ENCODE measurements around the gene FUT2. TPM values are rescaled to one million over a fixed set of nuclear protein-coding genes. Genes with fewer than 3 reads are reported as not detected.

Gene FUT2
- polyA plus RNA-seq, 1 donor (not counting 4 experiments of a cell fraction or from before 2014, with no cell fraction given) = 2.3 TPM

GRCh38 chr19:48752496-48753365 is 57.0 kb downstream of the FUT2 start, which contains the start of gene FUT1:
TSS of gene FUT1 (minus strand) at chr19:48752641. CDS start at chr19:48751281, 1,360 bp downstream.
- H3K36me3 ChIP-seq (ENCODE audit: control insufficient read depth in 2 of 2, extremely low read depth in 1 of 2, insufficient read depth in 2 of 2, low read length in 2 of 2) = peaks cover 13 to 16% of the 10 kb centered on the region in 2 experiments
- H4K20me1 ChIP-seq (ENCODE audit: control insufficient read depth, extremely low read depth, insufficient read depth, low read length) = no peaks in the 10 kb centered on the region
- dilution Hi-C loops (cut with MboI; ENCODE audit: extremely low pct_ligation_motif_present, low sequenced_read_pairs) = no loop called here
- DNase-seq (ENCODE audit: low read depth, low spot score) (peak; percentile 48), FAIRE-seq (peak; percentile 76)
- TF ChIP-seq EZH2 (IDR thresholded peaks at IDR 0.05; ENCODE audit: low read length) = no peak
- TF ChIP-seq CTCF (optimal IDR thresholded peaks at IDR 0.05 in 1 of 3, IDR thresholded peaks at IDR 0.05 in 1 of 3, conservative IDR thresholded peaks at IDR 0.05 in 1 of 3; ENCODE audit: extremely low read depth in 1 of 3, insufficient read depth in 2 of 3, low read length in 3 of 3) = peak in 2 of 3 experiments; percentile 18 to 25
- H3K79me2 ChIP-seq (ENCODE audit: control insufficient read depth, insufficient read depth, low read length) = peaks cover 21% of the 10 kb centered on the region
- H3K9ac ChIP-seq (ENCODE audit: control insufficient read depth, extremely low read depth, insufficient read depth, low read length) = peak within 1 kb of the TSS; percentile 78
- H3K4me2 ChIP-seq (ENCODE audit: control insufficient read depth, extremely low read depth, insufficient read depth, low read depth, low read length) = peak within 1 kb of the TSS; percentile 57
- H3K27ac ChIP-seq (ENCODE audit: control insufficient read depth, insufficient read depth, low read length) = peak within 1 kb of the TSS; percentile 59
- peaks cover 9% of the 10 kb centered on the region for H3K4me1 ChIP-seq (ENCODE audit: control insufficient read depth, extremely low read depth, insufficient read depth, low read length)
- H2AFZ ChIP-seq (ENCODE audit: control insufficient read depth, low read length) = peak within 1 kb of the TSS; percentile 80
- peak within 1 kb of the TSS; percentile 59 to 72 (median 69) for H3K4me3 ChIP-seq (ENCODE audit: control insufficient read depth in 2 of 3, extremely low read depth in 1 of 3, insufficient read depth in 2 of 3, low read depth in 1 of 3, low read length in 3 of 3)
- H3K9me1 ChIP-seq (ENCODE audit: control insufficient read depth, extremely low read depth, insufficient read depth, low read length) = peaks cover 4% of the 10 kb centered on the region
- no peaks in the 10 kb centered on the region for H3K27me3 ChIP-seq (ENCODE audit: control insufficient read depth, extremely low read depth, insufficient read depth, low read length)
- H3K9me3 ChIP-seq (ENCODE audit: control insufficient read depth, low read depth, low read length) = no peaks in the 10 kb centered on the region

GRCh38 chr19:48755084-48755641 is 59.4 kb downstream of the FUT2 start, which contains the start of gene FGF21:
TSS of gene FGF21 (plus strand) at chr19:48755524. CDS start at chr19:48756237, 713 bp downstream.
- dilution Hi-C loops (cut with MboI; ENCODE audit: extremely low pct_ligation_motif_present, low sequenced_read_pairs) = no loop called here
- H3K4me3 ChIP-seq (ENCODE audit: control insufficient read depth in 2 of 3, extremely low read depth in 1 of 3, insufficient read depth in 2 of 3, low read depth in 1 of 3, low read length in 3 of 3) = no peak within 1 kb of the TSS

More at GRCh38 chr19:48755084-48755641, 59.4 kb downstream of the FUT2 start, which contains the start of gene FGF21:
- H3K36me3 ChIP-seq (ENCODE audit: control insufficient read depth in 2 of 2, extremely low read depth in 1 of 2, insufficient read depth in 2 of 2, low read length in 2 of 2) = peaks cover 2 to 7% of the 10 kb centered on the region in 2 experiments
- H3K9me1 ChIP-seq (ENCODE audit: control insufficient read depth, extremely low read depth, insufficient read depth, low read length) = peaks cover 4% of the 10 kb centered on the region
- no peak within 1 kb of the TSS for H3K27ac ChIP-seq (ENCODE audit: control insufficient read depth, insufficient read depth, low read length)
- peaks cover 13% of the 10 kb centered on the region for H3K79me2 ChIP-seq (ENCODE audit: control insufficient read depth, insufficient read depth, low read length)
- peaks cover 9% of the 10 kb centered on the region for H3K4me1 ChIP-seq (ENCODE audit: control insufficient read depth, extremely low read depth, insufficient read depth, low read length)
- H3K4me2 ChIP-seq (ENCODE audit: control insufficient read depth, extremely low read depth, insufficient read depth, low read depth, low read length) = no peak within 1 kb of the TSS
- DNase-seq (ENCODE audit: low read depth, low spot score) = no peak
- no peak for FAIRE-seq
- no peaks in the 10 kb centered on the region for H3K27me3 ChIP-seq (ENCODE audit: control insufficient read depth, extremely low read depth, insufficient read depth, low read length)
- no peaks in the 10 kb centered on the region for H4K20me1 ChIP-seq (ENCODE audit: control insufficient read depth, extremely low read depth, insufficient read depth, low read length)
- TF ChIP-seq CTCF (optimal IDR thresholded peaks at IDR 0.05 in 1 of 3, IDR thresholded peaks at IDR 0.05 in 1 of 3, conservative IDR thresholded peaks at IDR 0.05 in 1 of 3; ENCODE audit: extremely low read depth in 1 of 3, insufficient read depth in 2 of 3, low read length in 3 of 3) (no peak), EZH2 (IDR thresholded peaks at IDR 0.05; ENCODE audit: low read length) (no peak)
- no peak within 1 kb of the TSS for H3K9ac ChIP-seq (ENCODE audit: control insufficient read depth, extremely low read depth, insufficient read depth, low read length)
- H2AFZ ChIP-seq (ENCODE audit: control insufficient read depth, low read length) = no peak within 1 kb of the TSS
- H3K9me3 ChIP-seq (ENCODE audit: control insufficient read depth, low read depth, low read length) = no peaks in the 10 kb centered on the region

Other genes starting within 250 kb of the FUT2 start
- gene GRWD1, start 250.0 kb upstream of the FUT2 start, polyA plus RNA-seq = 23.0 to 35.4 TPM (median 26.1 TPM) in 3 replicates
- gene KCNJ14, start 240.4 kb upstream of the FUT2 start, polyA plus RNA-seq = 0.34 to 0.46 TPM (median 0.39 TPM) in 3 replicates
- 27.0 to 33.5 TPM (median 32.2 TPM) in 3 replicates for gene CYTH2, start 226.6 kb upstream of the FUT2 start, polyA plus RNA-seq
- 0.51 to 0.76 TPM (median 0.68 TPM) in 3 replicates for gene LMTK3, start 184.1 kb upstream of the FUT2 start, polyA plus RNA-seq
- gene SULT2B1, start 143.8 kb upstream of the FUT2 start, polyA plus RNA-seq = 6.0 to 10.2 TPM (median 8.9 TPM) in 3 replicates
- gene SPACA4, start 89.2 kb upstream of the FUT2 start, polyA plus RNA-seq = 0.08 TPM in 1 of 3 replicates, not detected in the others
- gene FAM83E, start 80.9 kb upstream of the FUT2 start, polyA plus RNA-seq = 0.06 to 0.31 TPM (median 0.17 TPM) in 3 replicates
- 1,010 to 1,534 TPM (median 1,015 TPM) in 3 replicates for gene RPL18, start 76.8 kb upstream of the FUT2 start, polyA plus RNA-seq
- 2.8 to 3.8 TPM (median 3.4 TPM) in 3 replicates for gene SPHK2, start 76.5 kb upstream of the FUT2 start, polyA plus RNA-seq
- gene DBP, start 58.6 kb upstream of the FUT2 start, polyA plus RNA-seq = 0.79 to 2.0 TPM (median 1.0 TPM) in 3 replicates
- gene CA11, start 49.8 kb upstream of the FUT2 start, polyA plus RNA-seq = 1.6 to 3.9 TPM (median 1.7 TPM) in 3 replicates
- gene NTN5, start 23.0 kb upstream of the FUT2 start, polyA plus RNA-seq = 0.07 to 0.19 TPM (median 0.07 TPM) in 3 replicates
- 0.35 to 0.39 TPM (median 0.37 TPM) in 3 replicates for gene MAMSTR, start 23.8 kb downstream of the FUT2 start, polyA plus RNA-seq
- gene RASIP1, start 44.6 kb downstream of the FUT2 start, polyA plus RNA-seq = 2.2 to 4.8 TPM (median 2.3 TPM) in 3 replicates
- gene IZUMO1, start 50.9 kb downstream of the FUT2 start, polyA plus RNA-seq = 0.28 to 0.75 TPM (median 0.63 TPM) in 3 replicates
- gene FUT1, start 56.7 kb downstream of the FUT2 start, polyA plus RNA-seq = 3.2 to 5.3 TPM (median 3.7 TPM) in 3 replicates
- not detected in 3 replicates for gene FGF21, start 59.6 kb downstream of the FUT2 start, polyA plus RNA-seq
- gene BCAT2, start 115.1 kb downstream of the FUT2 start, polyA plus RNA-seq = 19.0 to 27.3 TPM (median 20.4 TPM) in 3 replicates
- gene HSD17B14, start 140.5 kb downstream of the FUT2 start, polyA plus RNA-seq = 0.92 to 1.2 TPM (median 1.0 TPM) in 3 replicates
- 1.2 to 2.2 TPM (median 1.8 TPM) in 3 replicates for gene PLEKHA4, start 172.6 kb downstream of the FUT2 start, polyA plus RNA-seq
- 23.6 to 36.6 TPM (median 32.5 TPM) in 3 replicates for gene PPP1R15A, start 176.4 kb downstream of the FUT2 start, polyA plus RNA-seq
- not detected in 3 replicates for gene TULP2, start 202.8 kb downstream of the FUT2 start, polyA plus RNA-seq
- gene NUCB1, start 204.3 kb downstream of the FUT2 start, polyA plus RNA-seq = 44.3 to 65.1 TPM (median 59.2 TPM) in 3 replicates
- 0.45 to 1.8 TPM (median 0.52 TPM) in 3 replicates for gene DHDH, start 237.7 kb downstream of the FUT2 start, polyA plus RNA-seq

Data from keratinocyte (primary cell).